HG03045 (cell line): ENCODE measurements around the gene HMGCL.
"Not testable (repeated sequence)": the region's sequence is repeated elsewhere in the genome, so short reads cannot be mapped to it uniquely, and the experiment has no call there.

Experiments used
- ATAC-seq: cut with Tn5 transposase; IDR thresholded peaks from one replicate; pipeline ENCODE4 v1.9.1; 2021; ENCODE audit warnings: mild to moderate bottlenecking, moderate library complexity; ENCODE audit not compliant: unreplicated experiment

Gene HMGCL

DNA sequence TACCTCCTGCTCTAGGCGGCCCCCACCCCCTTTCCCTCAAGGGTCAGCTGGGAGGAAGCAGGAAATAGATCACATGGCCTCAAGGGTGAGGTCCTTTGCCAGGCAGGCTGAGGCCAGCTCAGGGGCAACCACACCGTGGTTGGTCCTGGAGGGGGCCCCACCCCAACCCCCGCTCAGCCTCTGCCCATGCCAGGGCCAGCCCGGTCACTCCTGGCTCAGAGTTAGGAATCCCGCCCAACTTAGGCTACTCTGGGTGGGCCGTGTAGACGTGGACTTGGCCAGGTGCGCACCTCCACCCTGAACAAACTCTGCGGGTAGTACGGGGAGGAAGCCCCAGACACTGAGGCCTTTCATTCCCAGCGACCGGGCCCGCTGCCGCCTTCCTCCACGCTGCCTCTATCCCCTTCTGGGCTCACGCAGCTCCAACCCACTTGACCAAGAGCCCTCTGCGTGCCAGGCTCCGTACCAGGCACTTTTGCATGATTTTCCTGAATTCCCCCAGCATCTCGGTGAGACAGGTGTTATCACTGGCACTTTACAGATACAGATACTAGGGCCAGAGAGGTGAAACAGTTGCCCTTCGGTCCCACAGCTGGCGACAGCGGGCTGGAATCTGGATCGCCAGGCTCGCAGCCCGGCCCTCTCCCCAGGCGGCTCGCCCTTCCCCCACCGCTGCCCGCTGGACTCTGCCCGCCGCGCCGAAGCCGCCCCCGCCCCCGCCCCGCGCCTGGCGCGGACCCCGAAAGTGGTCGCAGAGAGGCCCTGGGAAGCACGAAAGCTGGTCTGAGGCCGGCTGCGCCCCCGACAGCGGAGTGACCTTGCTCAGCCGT lies 25.4 kb downstream of the HMGCL start:
- ATAC-seq = peak; percentile 12

DNA sequence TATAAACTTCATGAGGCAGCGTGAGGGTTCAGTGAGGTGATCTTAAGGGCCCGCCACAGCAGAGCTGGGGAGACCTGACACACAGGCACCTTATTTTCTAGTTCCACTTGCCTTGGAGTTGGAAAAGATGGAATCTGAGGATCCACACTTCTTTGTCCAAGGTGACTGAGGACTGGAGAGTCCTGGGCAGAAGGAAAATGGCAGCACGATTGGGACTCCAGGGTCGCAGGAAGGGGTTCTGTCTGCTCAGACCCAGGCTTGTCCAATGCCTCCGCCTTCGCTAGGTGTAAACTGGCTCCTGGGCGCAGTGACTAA lies 26.0 kb downstream of the HMGCL start:
- no peak for ATAC-seq

DNA sequence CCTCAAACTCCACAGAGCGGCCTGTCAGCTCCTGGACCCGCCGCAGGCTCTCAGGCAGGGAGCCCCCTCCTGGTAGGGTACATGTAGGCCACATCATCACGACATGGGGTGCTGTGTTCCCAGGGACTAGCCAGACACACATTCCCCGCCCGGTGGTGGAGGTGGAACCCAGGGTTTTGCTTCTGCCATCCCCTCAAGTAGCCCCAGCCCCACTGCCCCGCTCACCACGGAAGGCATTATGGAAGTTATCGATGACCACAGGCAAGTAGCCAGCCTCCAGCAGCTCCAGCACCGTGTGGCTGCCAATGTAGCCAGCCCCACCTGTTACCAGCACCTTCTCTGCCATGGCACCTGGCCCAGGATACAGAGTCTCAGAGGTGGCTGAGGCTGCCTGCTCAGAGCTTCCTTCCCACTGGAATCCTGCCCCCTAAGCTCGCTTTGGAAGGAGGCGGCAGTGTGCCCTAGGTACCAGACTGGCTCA lies 26.5 kb downstream of the HMGCL start:
- no peak for ATAC-seq

DNA sequence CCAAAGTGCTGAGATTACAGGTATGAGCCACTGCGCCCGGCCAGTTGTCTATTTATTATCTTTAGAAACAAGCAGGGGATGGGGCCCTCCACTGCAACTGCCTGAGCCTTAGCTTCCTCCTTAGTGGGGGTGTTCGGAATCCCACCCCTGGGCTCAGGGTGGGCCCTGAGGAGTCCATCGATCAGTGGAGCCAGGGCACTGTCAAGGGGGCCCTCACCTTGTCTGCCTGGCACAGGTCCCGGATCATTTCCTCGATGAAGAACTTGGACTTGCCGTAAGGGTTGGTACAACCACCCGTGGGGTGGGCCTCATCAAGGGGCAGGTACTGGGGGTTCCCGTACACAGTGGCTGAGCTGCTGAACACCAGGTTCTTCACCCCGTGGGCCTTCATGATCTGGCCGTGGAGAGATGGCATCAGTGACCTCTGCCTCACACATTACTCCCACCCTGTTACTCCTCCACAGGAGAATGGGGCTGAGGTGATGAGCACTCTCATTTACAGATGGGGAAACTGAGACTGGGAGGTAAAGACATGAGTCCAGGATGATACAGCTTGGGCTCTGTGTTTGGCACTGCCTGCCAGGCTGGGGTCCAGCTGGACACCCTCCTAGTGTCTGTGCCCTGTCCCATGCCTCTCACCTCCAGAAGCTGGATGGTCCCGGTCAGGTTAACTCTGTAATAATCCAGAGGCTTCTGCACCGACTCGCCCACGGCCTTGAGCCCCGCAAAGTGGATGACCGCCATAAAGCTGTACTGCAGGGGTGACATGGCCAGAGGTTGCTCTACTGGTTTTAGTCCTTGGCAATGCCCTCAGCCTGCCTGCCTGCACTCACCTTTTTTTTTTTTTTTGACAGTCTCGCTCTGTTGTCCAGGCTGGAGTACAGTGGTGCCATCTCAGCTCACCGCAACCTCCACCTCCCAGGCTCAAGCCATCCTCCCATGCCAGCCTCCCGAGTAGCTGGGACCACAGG lies 27.5 kb downstream of the HMGCL start:
- ATAC-seq = no peak

DNA sequence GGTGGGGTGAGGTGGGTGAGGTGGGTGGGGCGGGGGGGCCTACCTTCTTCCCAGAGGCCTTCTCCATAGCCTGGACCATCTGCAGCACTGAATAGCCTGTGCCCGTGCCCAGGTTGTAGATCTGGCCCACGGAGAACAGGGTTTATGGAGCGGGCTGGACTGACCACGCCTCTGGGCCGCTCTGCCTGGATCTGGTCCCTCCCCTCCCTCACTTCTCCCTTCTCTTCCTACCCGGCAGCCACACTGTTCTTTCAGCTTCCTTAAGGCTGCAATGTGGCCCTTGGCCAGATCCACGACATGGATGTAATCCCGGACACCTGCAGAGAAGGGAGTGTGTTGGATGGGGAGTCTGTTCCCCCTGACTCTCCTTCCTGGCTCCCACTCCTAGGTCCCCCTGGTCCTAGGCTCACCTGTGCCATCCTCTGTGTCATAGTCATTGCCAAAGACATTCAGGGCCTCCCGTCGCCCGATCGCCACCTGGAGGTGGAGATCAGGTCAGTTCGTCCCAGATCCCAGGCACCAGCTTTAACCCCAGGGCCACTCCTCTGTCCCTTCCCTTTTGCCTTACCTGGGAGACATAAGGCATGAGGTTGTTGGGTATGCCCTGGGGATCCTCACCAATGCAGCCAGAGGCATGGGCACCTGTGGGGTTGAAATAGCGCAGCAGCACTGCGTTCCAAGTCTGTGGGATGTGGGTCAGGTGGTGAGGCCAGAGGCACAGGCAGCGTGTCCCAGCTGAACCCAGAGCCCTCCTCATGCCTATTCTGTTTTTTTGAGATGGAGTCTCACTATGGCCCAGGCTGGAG lies 28.6 kb downstream of the HMGCL start:
- ATAC-seq = no peak

DNA sequence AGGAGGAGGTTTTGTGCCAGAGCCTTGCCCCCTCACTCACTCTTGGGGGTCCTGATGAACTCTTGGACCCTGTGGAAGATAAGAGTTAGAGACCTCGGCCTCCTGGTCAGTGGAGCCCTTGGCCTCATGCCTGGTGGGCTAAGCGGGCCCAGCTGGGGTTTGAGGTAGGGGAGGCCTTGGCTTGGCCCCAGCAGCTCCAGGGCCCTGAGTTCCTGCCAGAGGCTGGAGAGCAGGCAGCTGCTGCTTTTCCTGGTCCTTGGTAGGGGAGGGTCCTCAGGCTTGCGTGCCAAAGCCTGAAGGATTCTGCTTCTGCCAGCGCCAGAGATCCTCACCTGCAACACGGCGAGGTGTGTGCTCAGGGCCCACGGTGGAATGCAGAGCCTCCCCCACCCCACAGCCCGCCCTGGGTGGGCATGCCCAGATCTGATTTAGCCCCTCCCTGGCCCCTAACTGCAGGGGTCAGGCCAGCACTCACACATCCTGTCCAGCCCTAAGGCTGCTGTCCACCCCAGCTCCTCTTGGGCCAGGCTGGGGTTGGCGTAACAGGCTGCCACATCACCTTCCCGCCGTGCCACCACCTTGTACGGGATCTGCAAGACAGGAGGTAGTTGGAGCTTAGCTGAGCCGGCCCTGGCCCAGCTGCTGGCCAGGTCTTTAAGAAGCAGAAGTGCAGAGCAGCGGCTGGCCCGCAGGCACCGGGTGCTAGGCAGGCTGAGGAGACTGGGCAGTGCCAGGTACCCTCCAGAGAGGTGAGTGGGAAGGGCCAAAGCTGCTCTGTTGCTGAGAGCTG lies 29.4 kb downstream of the HMGCL start:
- no peak for ATAC-seq

DNA sequence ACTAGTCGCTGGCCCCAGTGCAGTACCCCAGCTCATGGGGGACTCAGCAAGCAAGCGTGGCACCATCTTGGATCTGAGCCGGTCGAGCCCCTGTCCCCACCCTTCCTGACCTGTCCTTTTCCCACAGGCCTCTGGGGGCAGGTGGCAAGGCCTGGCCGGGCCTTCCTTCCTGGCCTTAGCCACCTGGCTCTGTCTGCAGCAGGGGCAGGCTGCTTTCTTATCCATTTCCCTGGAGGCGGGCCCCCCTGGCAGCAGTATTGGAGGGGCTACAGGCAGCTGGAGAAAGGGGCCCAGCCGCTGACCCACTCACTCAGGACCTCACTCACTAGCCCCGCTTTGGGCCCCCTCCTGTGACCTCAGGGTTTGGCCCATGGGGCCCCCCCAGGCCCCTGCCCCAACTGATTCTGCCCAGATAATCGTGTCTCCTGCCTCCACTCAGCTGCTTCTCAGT lies 30.5 kb downstream of the HMGCL start:
- ATAC-seq = not testable (repeated sequence)

DNA sequence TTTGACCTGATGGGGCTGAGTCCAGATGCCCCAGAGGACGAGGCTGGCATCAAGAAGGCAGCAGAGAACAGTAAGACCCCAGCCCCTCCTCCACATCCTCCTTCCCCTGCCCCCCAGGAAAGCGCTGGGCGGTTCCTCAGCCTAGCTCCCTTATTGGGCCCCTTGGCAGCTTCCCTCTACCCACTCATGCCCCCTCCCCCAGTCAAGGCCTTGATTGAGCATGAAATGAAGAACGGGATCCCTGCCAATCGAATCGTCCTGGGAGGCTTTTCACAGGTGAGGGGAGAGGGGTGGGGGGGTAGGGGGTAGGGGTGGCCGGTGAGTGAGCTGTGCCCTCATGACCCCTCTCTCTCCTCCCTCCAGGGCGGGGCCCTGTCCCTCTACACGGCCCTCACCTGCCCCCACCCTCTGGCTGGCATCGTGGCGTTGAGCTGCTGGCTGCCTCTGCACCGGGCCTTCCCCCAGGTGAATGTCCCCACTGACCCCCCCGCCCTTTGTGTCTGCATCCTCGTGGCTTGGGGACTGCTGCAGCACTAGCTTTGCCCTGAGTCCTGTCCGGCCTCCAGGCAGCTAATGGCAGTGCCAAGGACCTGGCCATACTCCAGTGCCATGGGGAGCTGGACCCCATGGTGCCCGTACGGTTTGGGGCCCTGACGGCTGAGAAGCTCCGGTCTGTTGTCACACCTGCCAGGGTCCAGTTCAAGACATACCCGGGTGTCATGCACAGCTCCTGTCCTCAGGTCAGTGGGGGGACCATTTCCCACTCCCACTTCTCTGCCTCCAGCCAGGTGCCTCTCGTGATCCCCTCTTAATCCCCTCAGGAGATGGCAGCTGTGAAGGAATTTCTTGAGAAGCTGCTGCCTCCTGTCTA lies 31.1 kb downstream of the HMGCL start:
- ATAC-seq = no peak

DNA sequence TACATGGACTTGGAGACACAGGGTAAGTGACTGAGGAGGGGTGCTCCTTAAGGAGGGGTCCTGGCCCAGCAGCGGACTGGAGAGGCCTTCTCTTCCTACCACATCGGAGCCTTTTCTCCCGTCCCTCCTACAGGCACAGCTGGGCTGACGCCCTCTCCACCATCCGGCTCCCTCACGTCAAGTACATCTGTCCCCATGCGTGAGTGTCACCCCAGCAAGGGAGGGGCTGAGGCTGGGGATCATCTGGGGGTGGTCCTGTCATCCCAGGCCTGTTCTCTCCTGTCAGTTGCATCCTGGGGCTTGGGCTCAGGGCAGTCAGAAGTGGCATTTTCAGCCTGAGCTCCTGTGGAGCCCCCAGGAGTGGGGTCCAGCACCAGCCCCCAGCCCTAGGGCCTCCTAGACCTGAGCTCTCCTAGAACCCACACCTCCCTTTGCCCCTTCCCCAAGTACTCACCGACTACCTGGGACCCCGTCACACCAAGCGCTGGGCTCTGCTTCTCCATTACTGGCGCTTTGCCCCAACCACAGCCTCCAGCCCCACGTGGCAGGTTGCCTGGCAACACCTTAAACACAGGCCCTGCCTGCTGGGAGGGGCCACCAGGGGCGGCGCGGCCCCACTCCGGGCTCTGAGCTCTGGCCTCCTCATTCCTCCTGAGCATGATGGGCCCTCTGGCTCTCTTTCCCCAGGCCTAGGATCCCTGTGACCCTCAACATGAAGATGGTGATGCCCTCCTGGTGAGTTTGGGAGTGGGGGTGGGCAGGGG lies 32.0 kb downstream of the HMGCL start:
- ATAC-seq = no peak

DNA sequence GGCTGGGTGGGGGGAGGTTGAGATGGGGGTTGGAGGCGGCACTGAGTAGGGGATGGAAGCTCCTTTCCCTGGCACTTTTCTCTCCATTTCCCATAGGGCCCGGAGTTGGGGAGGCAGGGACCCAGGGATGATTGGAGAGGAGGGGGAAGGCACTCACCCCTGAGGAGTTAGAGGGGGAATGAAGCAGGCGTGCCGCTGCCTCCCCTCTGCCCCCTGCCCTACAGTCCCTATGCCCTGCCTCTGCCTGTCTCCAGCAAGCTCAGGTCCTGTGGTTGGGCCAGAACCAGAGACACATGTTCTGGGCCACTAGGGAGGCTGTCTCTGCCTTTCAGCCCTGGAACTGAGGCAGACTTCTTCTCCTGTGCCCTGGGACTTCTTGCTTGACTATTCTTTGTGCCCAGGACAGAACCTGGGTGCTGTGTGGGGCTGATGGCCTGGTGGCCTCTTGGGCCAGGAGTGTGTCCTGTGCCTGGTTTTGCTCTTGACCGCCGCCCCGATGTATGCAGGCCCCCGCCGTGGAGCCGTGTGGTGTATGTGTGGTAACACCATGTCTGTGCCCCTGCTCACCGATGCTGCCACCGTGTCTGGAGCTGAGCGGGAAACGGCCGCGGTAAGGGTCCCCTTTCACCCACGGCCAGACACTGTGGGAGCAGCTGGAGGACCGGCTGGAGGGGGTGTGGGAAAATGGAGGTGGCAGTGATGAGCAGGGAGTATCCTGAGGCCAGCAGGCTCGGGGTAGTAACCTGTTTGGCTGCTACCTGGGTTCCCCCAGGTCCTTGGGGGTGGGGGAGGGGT lies 32.9 kb downstream of the HMGCL start:
- no peak for ATAC-seq

DNA sequence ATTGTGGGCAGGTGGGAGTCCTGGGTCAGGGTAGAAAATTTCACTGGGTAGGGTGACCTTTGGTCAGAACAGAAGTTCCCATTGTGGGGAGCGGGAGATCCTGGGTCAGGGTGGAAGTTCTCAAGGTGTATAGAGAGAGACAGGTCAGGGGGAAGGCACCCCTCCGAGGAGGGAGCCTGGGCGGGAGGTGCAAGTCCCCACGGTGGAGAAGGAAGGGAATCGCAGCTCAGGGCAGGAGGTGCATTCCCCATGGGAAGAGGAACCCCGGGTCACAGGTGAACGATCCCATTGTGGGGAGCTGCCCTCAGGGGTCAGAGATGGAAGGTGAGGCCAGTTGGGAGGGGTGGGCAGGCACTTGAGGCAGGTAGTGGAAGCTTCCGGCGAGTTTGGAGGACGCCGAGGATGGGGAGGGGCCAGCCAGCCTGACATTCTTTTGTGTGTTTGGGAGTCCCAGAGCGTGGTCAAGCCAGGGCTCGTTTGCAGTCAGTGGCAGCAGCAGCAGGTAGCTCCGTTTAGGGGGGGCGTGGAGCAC lies 33.6 kb downstream of the HMGCL start:
- no peak for ATAC-seq

DNA sequence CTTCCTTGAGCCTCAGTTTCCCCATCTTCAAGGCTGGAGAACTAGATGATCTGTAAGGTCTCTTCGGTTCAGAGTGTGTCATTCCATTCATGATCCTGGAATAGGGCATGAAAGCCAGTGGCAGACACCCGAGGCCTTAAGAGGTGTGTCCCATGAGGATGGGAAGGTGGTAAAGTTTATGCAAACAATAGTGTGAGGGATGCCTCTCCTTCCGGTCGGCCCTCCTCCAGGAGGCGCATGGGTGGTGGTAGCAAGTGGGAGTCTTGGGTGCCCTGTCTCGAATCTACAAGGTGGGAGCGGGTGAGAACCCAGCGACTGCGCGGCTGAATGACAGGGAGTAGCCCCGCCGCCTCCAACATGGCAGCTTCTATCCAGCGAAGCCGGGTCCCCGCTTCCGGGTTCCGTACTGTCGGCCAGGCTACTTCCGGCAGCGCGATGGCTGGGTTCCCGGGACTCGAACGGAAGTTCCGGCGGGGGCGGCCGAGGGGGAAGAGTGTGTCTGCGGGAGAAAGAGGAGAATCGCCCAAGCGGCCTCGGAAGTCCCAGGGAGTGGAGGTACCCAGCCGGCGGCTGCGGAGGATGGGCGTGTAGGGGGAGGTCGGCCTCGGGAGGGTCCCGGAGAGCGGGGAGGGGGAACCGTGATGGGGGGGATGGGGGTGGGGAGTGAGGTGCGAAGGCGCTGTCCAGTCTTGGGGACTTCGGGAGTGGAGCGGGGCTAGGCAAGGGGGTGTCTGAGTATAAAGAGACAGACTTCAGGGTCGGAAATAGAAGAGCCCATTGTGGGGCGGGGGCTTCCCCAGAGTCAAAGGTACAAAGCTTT lies 34.3 kb downstream of the HMGCL start, which contains the start of gene LYPLA2:
LYPLA2 (plus strand) TSS at position 450 of the 820 bp plus-strand sequence. CDS start 1,538 bp downstream, outside the sequence.
- ATAC-seq = peak; percentile 68

DNA sequence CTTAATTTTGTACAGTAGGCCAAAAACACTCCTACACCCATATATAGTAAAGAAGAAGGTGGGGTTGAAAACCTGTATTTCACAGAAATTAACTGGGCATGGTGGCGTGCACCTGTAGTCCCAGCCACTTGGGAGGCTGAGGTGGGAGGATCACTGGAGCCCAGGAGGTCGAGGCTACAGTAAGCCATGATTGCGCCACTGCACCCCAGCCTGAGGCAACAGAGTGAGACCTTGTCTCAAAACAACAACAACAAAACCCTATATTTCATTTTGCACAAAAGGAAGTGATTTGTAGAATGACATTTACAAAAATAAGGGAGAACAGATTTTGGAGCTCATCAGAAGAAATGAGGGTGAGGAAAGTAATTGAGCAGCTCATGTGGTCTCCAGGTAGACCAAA lies 36.5 kb downstream of the HMGCL start:
- ATAC-seq = no peak

DNA sequence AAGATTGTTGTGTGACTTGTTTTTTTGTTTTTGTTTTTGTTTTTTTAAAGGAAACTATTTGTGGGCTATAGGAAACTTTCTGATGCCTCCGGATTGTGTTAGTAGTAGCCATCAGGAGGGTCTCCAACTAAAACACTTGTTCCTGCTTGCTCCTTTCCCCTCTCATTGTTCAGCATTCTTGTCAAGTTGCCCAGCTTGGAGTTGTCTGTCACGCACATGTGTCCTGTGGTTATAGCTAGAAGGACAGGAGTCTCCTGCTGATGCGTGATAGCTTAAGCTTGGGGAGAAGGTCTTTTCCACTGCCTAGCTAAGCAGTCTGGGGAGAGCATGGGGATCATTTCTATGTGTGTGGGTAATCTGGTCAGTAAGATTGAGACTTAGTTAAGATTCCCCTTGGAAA lies 37.5 kb downstream of the HMGCL start:
- ATAC-seq = no peak

DNA sequence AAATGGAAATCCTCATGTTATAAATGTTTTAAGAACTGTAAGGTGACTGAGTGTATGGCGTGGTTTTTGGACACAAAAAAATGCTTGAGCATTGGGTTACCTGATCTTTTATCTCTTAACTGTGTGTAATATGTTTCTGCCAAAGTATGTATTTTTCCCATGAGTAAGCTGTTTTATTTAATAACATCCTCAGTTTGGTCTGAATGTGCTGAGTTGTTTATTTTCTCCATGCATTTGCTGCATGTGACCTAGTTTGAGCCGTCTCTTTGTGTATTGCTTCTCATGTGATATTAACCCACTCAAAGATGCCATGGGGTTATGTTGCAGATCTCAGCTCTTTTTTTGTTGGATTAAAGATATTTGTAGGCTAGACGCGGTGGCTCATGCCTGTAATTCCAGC lies 40.4 kb downstream of the HMGCL start:
- ATAC-seq = no peak

DNA sequence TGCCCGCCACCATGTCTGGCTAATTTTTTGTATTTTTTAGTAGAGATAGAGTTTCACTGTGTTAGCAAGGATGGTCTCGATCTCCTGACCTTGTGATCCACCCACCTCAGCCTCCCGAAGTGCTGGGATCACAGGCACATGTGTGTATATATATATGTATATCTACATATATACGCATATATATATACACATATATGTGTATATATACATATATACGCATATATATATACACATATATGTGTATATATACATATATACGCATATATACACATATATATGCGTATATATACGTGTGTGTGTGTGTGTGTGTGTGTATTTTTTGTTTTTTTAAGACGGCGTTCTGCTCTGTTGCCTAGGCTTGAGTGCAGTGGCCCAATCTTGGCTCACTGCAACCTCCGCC lies 42.1 kb downstream of the HMGCL start:
- ATAC-seq = not testable (repeated sequence)
